Suppressor macrophage treated with lipopolysaccharide for 1 hour (primary cell): ENCODE data around the gene ANKS3.

Source experiments
- DNase-seq, 3 donors: peaks; one replicate each; pipeline ENCODE4 v3.0.0-alpha.2; 2020 to 2022

Gene ANKS3

DNA sequence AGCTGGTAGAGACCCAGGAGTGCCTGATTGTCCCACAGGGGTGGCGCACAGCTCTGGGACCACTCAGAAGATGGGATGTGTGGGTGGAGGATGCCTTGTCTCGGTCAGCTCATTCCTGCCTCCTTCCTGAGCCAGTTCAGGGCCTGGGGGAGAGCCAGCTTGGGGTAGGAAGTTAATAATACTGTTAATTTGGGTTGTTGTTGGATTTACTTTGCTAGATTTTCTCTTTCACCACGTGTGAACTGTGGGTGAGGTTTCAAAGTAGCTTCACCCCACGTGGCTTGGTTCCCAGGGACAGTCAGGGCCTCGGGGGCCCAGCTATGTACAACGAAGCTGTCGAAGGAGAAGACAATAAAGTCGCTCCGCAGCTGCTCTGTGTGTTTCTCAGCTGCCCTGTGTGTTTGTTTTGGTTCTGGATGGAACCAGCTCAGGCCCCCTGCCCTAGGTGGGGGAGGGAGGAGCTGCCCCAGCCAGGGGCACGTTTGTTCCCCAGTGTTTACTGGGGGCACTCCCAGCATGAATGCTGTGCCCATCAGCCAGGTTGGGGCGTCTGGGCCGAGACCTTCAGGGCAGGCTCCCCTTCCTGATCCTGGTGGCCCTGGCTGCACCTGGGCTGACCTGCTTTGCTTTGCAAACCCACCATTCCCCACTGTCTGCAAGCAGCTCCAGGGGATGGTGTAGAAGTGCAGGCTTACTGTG, 38.4 kb downstream of the ANKS3 start:
- no peak for DNase-seq

DNA sequence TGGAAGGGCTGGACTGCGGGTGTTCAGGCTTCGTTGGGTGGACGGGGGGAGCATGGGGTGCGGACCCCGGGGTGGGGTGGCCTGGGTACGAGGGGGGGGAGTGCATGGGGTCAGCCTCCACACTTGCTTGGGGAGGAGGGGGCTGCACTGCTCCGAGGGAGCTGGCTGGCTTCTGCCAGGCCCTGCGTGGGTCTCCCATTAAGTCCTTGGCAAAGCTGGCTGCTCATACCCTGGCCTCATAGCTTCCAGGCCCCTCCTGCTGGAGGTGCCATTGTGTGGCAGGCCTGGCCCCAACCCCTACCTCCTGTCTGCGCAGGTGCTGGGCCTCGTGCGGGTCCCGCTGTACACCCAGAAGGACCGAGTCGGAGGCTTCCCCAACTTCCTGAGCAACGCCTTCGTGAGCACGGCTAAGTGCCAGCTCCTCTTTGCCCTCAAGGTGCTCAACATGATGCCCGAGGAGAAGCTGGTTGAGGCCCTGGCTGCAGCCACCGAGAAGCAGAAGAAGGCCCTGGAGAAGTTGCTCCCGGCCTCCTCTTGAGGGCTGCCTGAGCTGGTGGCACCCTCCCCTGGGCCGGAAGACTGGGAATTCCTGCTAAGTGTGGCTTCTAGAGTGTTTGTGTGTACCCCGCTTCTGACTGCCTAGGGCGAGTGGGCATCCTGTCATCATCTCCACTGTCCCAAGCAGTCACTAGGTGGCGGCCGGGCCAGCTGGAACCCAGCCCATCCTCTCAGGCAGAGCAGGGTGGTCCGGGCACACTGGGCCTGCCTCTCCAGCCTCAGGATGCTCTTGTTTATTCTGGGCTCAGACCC, 39.2 kb downstream of the ANKS3 start:
- DNase-seq = no peak

GRCh38 chr16:4693956-4694641, 40.0 kb downstream of the ANKS3 start:
- DNase-seq = peak; percentile 28 to 72 (median 43)

GRCh38 chr16:4693296-4693955, 40.6 kb downstream of the ANKS3 start, which contains the start of gene NUDT16L1:
Gene NUDT16L1, plus strand, starts transcription at chr16:4693562. Its CDS starts 165 bp downstream, at chr16:4693727.
- DNase-seq = peak; percentile 98 to 100 (median 99)

DNA sequence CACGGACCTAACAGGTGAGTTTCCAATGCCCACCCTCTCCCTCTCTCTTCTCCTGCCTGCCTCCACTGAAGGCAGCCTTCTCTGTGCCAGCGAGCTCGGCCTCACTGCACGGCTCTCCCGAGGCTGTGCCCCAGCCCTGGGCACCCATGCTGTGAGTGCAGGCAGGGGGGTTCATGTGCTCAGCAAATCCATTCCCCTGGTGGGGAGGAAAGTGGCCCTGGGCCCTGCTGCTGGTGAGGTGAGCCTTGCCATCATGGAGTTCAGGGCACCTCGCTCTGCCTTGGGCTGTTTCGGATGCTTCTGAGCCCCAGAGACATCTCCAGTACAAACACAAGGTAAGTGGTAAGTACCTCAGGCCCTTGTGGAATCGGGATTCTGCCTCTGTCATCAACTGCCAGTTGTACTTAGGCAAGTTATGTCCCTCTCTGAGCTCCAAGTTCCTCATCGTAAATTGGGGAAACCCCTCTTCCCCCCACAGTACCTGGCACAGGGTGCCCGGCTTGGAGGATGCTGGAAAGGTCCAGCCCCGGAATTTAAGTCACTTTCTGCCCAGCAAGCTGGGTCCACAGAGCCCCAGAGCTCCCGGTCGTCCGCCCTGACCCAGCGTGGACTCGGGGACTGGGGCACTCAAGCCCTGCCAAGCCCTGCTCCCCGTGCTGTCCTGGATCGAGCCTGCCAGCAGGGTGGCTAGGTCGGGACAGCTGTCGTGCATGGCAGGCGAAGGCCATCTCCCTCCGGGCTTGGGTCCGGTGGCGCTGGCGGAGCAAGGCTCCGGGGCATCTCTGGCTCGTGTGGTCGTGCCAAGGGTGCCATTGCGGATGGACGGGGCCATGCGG, 41.4 kb downstream of the ANKS3 start:
- peak; percentile 52 to 63 (median 57) for DNase-seq

DNA sequence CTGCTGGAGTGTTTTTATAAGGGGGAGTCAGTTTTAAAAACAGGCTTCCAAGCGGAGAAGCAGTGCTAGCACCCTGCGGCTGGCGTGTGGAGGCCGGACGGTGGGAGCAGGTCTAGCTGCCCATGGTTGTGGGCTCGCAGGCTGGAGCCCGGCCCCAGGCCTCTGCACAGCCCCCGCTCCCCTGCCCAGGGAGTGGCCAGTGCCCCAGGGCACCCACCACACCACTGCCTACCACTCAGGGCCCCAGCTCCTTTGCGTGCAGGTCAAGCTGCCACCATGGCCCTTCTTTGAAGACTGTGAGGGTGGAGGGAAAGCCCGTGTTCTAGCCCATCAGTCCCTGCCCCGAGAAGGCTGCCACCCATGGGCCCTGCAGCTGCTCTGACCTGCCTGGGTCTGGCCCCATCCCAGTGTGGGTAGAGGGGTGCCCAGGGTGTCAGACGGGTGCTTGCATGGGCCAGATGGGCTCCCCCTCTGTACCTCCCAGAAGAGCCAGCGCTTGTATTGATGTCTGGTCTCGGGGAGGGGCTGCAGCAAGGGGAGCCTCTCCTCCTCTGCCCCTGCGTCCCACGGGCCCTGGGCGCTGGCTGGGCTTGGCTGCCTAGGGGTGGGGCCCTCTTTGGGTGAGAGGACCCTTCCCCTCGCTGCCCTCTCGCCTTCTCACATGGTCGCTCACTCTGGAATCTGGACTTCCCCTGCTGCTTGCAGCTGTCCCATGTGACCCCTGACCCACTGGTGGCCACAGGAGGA, 42.2 kb downstream of the ANKS3 start:
- peak in 2 of 3 donors; percentile 20 to 31 for DNase-seq

- no peak for DNase-seq
Measured at GRCh38 chr16:4690946-4691665, 43.0 kb downstream of the ANKS3 start.

- no peak for DNase-seq
Measured at GRCh38 chr16:4689864-4690704, 44.0 kb downstream of the ANKS3 start.

- DNase-seq = no peak
Measured at GRCh38 chr16:4689091-4689671, 44.9 kb downstream of the ANKS3 start.

- no peak for DNase-seq
Measured at GRCh38 chr16:4688674-4689045, 45.4 kb downstream of the ANKS3 start.

- no peak for DNase-seq
Measured at GRCh38 chr16:4687946-4688673, 46.0 kb downstream of the ANKS3 start.

- no peak for DNase-seq
Measured at GRCh38 chr16:4687416-4687815, 46.7 kb downstream of the ANKS3 start.

- DNase-seq = no peak
Measured at GRCh38 chr16:4686497-4687210, 47.4 kb downstream of the ANKS3 start.

DNA sequence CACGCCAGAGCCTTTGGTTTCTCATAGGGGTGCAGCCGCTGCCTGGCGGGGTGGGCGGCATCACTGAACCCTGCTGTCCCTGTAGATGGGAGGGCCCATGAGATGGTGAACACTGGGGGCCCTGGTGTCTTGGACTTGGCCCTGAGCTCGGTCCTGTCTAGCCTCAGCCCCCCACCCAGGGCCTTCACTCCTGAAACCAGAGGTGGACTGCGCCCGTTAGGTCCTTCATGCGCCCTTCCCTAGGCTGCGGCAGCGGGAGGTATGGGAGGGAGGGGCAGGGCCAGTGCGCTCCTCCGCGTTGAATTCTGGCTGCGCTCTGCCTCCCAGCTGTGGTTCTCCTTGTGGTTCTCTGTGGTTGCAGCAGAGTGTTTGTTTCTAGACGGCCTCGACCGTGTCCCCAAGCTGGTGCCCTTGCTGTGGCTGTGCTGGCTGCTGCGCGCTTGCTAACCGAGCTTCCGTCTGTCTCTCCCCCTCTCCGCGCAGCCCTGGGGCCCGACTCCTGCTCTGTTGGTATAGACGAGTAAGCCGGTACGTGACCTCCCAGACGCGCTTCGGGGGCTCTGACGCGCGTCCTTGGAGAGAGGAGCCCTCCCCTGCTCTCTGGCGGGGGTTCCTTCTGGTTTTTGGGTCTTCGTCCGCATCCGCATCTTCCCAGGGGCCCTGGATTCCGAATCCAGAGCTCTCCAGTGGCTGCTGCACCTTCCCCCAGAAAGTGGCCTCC, 48.1 kb downstream of the ANKS3 start:
- no peak for DNase-seq

DNA sequence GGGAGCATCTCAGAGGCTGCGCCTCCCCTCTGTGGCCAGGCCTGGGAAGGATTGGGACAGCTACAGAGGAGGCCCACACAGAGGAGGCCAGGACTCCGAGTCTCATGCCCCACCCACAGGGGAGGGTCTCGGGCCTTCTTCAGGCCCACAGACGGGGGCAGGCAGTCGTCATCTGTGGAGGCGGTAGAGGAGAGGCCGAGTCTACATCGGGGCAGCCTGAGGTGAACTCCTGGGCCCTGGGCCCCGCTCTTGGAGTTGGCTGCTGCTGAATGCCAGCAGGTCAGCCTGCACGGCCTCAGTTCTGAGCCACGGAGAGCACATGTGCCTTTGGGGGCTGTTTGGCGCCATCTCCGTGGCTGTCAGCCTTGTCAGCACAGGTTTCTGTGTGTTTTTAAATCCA, 48.8 kb downstream of the ANKS3 start:
- no peak for DNase-seq

GRCh38 chr16:4684763-4685162, 49.3 kb downstream of the ANKS3 start:
- no peak for DNase-seq

DNA sequence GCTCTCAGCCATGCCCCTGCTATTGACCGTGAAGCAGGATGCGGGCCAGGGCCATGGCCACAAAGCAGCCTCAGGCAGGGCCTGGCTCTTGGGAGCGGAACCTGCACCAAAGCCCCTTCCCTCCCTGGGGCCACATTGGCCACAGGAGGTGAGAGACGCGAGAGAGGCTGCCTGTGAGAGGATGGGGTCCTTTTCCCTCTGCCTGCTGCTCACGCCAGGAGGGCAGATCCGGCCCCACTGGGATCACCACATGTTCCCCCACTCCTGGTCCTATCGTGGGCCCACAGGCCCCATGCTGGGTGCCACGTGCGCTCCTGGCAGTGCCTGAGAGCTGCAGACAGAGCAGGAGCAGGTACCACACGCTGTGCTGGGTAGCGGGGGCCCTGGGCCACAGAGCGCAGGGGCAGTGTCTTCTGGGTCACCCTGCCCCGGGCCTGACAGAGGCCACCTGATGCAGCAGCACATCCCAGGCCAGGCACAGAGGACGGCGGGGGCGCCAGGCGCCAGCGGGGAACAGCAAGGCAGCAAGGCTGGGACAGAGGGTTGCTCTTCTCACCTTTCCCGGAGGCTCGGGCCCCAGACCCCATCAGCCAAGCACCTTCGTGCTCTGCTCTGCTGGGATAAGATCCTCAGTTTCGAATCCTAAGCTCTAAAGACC, 49.9 kb downstream of the ANKS3 start:
- DNase-seq = no peak
